Left lung (tissue), 10 donors: ENCODE results near the gene DDT. TPM values are rescaled to one million over a fixed set of nuclear protein-coding genes. Genes with fewer than 3 reads are reported as not detected.

ENCODE experiments used
- ATAC-seq: fragments of 200-7000 bp; cut with Tn5 transposase; one replicate; pipeline ENCODE4 v1.9.1; 2020; ENCODE audit warnings: moderate library complexity
- DNase-seq, 4 donors: peaks; one replicate each; pipeline ENCODE4 v3.0.0-alpha.2; 2013 to 2020
- H3K27ac ChIP-seq, 2 donors: fragments of 200-600 bp; sonication (generic) in 1 of 2; one replicate each; pipeline versions ENCODE4 v1.5.0 to v1.8.0; 2020 to 2021
- H3K27me3 ChIP-seq, 2 donors: fragments of 200-600 bp; sonication (generic) in 1 of 2; one replicate each; pipeline versions ENCODE4 v1.5.0 to v1.8.0; 2020 to 2021
- H3K36me3 ChIP-seq, 2 donors: fragments of 200-600 bp; sonication (generic) in 1 of 2; one replicate each; pipeline versions ENCODE4 v1.5.0 to v1.8.0; 2020 to 2021
- H3K4me1 ChIP-seq, 2 donors: fragments of 200-600 bp; one replicate each; pipeline ENCODE4 v1.8.0; 2021
- H3K4me3 ChIP-seq, 2 donors: fragments of 200-600 bp; sonication (generic) in 1 of 2; one replicate each; pipeline versions ENCODE4 v1.5.0 to v1.8.0; 2020 to 2021; ENCODE audit warnings: mild to moderate bottlenecking in 1 of 2
- H3K9me3 ChIP-seq, 2 donors: fragments of 200-600 bp; sonication (generic) in 1 of 2; one replicate each; pipeline versions ENCODE4 v1.5.0 to v1.8.0; 2020 to 2021
- CTCF ChIP-seq, 2 donors: fragments of 200-600 bp; sonication (generic) in 1 of 2; IDR thresholded peaks; one replicate each; pipeline versions ENCODE4 v1.5.0 to v1.8.0; 2021; ENCODE audit warnings: antibody characterized with exemption in 2 of 2
- intact Hi-C, 2 donors: fragments of 100-400 bp; cut with DNase I; formaldehyde crosslinking; loops; one replicate each; pipeline versions ENCODE4 v1.11.2 to v1.14.2; 2022
- polyA plus RNA-seq, 6 donors: library from polyadenylated mRNA; unstranded; fragments of 120-200 nt; gene quantifications; one replicate each; pipeline ENCODE4 v1.2.1, GENCODE V29; 2013; ENCODE audit not compliant: insufficient read length in 6 of 6
- total RNA-seq, 2 donors: library from RNA; stranded (reverse); fragmentation: NEBNext Ultra II Directional; extraction: Animal tissue kit (Norgen Biotek cat#: 25700); gene quantifications; one replicate each; pipeline ENCODE4 v1.2.1, GENCODE V29; 2021
- donor health status: DM: no; HTN: yes; CAD: no.
- donor health status: DM: no; HTN: no; CAD: no.

The DDT gene
- total and polyA plus RNA-seq, 8 donors, result 52.5 to 132 (median 67.8) TPM

- peaks cover 3 to 10% of the 10 kb centered on the region in 2 donors for H3K4me1 ChIP-seq
- no peaks in the 10 kb centered on the region for H3K9me3 ChIP-seq
- no peak overlapping the region for H3K27ac ChIP-seq
- H3K4me3 ChIP-seq, result no peak overlapping the region
- H3K36me3 ChIP-seq, result no peaks in the 10 kb centered on the region
- TF ChIP-seq CTCF (IDR thresholded peaks at IDR 0.05), result no peak
- DNase-seq, result peak in 1 of 4 donors; percentile 62
- intact Hi-C loops, result no loop called here
- H3K27me3 ChIP-seq, result no peaks in the 10 kb centered on the region
- no peak for ATAC-seq
These were observed 33.2 kb upstream of the DDT start for GRCh38 chr22:24007253-24008021.

- Histone ChIP-seq H3K27me3 (no peaks in the 10 kb centered on the region), H3K4me3 (no peak overlapping the region), H3K4me1 (peaks cover 0 to 4% of the 10 kb centered on the region in 2 donors), H3K36me3 (no peaks in the 10 kb centered on the region), H3K27ac (no peak overlapping the region), H3K9me3 (no peaks in the 10 kb centered on the region)
- TF ChIP-seq CTCF (IDR thresholded peaks at IDR 0.05), result no peak
- DNase-seq (peak in 1 of 4 donors; percentile 72), ATAC-seq (no peak)
- intact Hi-C loops, result no loop called here
These were observed 32.6 kb upstream of the DDT start for GRCh38 chr22:24006914-24007214.

- no peaks in the 10 kb centered on the region for H3K36me3 ChIP-seq
- no peak overlapping the region for H3K4me3 ChIP-seq
- intact Hi-C loops, result no loop called here
- ATAC-seq (no peak), DNase-seq (no peak)
- no peak overlapping the region for H3K27ac ChIP-seq
- no peaks in the 10 kb centered on the region for H3K27me3 ChIP-seq
- no peak for TF ChIP-seq CTCF (IDR thresholded peaks at IDR 0.05)
- no peaks in the 10 kb centered on the region for H3K9me3 ChIP-seq
- H3K4me1 ChIP-seq, result peaks cover 0 to 3% of the 10 kb centered on the region in 2 donors
These were observed 32.1 kb upstream of the DDT start for GRCh38 chr22:24006207-24006913.

GRCh38 chr22:24005201-24005600 is 31.0 kb upstream of the DDT start, which contains the start of gene GSTT4:
Gene GSTT4 (minus strand): TSS chr22:24005453. CDS start chr22:24005356, 97 bp downstream.
- intact Hi-C loops, result no loop called here
- ATAC-seq, result no peak
- no peaks in the 10 kb centered on the region for H3K4me1 ChIP-seq
- TF ChIP-seq CTCF (IDR thresholded peaks at IDR 0.05), result no peak
- H3K4me3 ChIP-seq, result no peak within 1 kb of the TSS
- no peaks in the 10 kb centered on the region for H3K9me3 ChIP-seq
- no peaks in the 10 kb centered on the region for H3K36me3 ChIP-seq
- no peaks in the 10 kb centered on the region for H3K27me3 ChIP-seq
- peak in 1 of 4 donors; percentile 69 for DNase-seq
- no peak within 1 kb of the TSS for H3K27ac ChIP-seq

GRCh38 chr22:24003887-24004286 is 29.6 kb upstream of the DDT start:
- no peak overlapping the region for H3K27ac ChIP-seq
- no peaks in the 10 kb centered on the region for H3K36me3 ChIP-seq
- no peak for ATAC-seq
- no peak overlapping the region for H3K4me3 ChIP-seq
- DNase-seq, result no peak
- intact Hi-C loops, result no loop called here
- H3K4me1 ChIP-seq, result no peaks in the 10 kb centered on the region
- H3K9me3 ChIP-seq, result no peaks in the 10 kb centered on the region
- no peak for TF ChIP-seq CTCF (IDR thresholded peaks at IDR 0.05)
- H3K27me3 ChIP-seq, result no peaks in the 10 kb centered on the region
